Middle frontal gyrus (tissue), 1 donor: ENCODE data around the gene PBXIP1.
A peak's percentile ranks its signal among the peaks of the same experiment; 100 is the strongest.

Source experiments
- DNase-seq: peaks from one replicate; pipeline ENCODE4 v3.0.0-alpha.2; 2015; ENCODE audit warnings: low spot score; ENCODE audit errors: extremely low spot score

The PBXIP1 gene

GRCh38 chr1:154959426-154959780 is 3.5 kb upstream of the PBXIP1 start:
- DNase-seq = no peak

- DNase-seq = no peak
Measured at GRCh38 chr1:154958681-154959425, 3.0 kb upstream of the PBXIP1 start.

DNA sequence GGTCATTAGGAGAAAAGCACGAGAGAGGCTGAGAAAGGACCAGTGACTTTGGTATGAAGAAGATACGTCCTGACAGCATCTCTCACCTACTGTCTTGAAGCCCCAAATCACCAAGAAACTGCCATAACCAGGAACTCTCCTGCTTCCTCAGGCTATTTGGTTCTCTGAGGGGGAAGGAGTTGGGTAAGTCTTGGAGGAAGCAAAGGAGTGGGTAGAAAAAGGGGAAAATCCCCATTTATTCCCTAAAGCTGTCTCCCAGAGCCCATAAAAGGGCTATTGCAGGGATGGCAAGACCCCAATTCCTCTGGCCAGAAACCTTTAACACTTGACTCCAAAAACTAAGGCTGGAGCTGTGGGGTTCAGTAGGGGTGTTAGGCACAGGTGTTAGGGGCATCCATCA is 2.1 kb upstream of the PBXIP1 start:
- DNase-seq = no peak

GRCh38 chr1:154957091-154957657 is 1.3 kb upstream of the PBXIP1 start:
- DNase-seq = no peak

DNA sequence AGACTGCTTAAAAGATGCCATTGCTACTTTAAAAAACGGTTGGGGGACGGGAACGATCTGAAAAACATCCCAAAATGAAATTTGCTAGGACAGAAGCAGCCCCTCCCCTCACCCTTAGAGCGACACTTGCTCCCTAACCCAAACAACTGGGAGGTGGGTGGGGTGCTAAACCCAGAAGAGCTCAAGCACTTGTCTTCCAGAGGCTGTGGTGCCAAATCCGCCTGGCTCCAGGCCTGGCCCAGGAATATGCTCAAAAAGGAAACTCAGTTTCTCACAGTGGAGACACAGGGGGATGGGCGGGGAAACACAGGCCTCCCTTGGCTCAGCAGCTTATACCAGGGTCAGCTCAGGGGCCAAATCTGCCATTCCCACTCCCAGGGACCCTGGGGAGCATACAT is 644 bp upstream of the PBXIP1 start:
- no peak for DNase-seq

DNA sequence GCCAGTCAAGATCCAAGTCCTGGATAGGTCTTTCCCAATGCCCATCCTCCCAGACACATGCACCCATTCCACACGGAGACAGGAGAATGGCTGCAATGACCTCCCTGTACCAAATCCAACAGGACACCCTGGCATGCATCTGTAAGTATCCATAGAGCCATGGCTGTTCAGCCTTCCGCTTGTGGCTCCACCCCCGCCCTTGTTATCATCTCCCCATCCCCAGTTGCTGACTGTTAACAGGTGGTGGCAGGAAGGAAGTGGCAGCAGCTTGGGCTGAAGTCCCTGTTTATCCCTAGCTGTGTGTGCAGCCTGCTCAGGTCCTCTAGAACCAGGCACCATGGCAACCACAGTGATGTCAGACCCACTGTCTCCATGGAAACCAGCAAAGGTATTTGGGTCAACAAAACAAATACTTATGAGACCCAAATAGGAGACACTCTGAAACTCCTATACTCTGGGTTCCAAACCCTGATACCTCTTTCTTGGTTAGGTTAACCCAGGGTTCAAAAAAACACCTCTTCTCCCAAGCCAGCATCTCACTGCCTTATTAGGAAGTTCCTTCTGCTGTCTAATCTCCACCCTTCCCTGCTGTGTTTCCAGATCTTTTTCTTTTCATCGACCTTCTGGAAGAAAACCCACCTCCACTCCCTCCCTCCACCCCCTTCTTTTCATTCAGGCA is 721 bp downstream of the PBXIP1 start:
- DNase-seq = peak; percentile 60

GRCh38 chr1:154954541-154954940 is 1.4 kb downstream of the PBXIP1 start:
- DNase-seq = no peak

GRCh38 chr1:154953611-154954038 is 2.3 kb downstream of the PBXIP1 start:
- no peak for DNase-seq

GRCh38 chr1:154952664-154953063 is 3.2 kb downstream of the PBXIP1 start:
- DNase-seq = no peak

- DNase-seq = no peak
Measured at GRCh38 chr1:154951901-154952657, 3.8 kb downstream of the PBXIP1 start.

DNA sequence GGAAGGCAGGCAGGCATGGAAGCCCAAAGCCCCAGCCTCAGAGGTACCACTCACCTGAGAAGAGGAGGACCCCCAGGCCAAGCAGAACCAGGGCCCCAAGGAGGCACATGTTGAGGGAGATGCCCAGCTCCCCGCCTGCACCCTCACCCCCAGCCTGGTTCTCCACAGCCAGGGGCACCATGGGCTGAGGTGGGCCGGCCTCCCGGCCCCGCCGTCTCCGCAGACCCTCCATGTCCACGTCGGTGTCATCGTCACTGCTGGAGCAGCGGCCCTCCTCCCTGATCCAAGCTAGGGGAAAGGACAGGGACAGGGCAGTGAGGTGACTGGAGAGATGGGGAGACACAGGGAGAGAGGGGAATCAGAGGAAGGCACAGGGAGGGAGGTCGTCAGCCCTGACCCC is 7.8 kb downstream of the PBXIP1 start:
- DNase-seq = no peak

GRCh38 chr1:154945962-154946850 is 9.7 kb downstream of the PBXIP1 start:
- DNase-seq = no peak

DNA sequence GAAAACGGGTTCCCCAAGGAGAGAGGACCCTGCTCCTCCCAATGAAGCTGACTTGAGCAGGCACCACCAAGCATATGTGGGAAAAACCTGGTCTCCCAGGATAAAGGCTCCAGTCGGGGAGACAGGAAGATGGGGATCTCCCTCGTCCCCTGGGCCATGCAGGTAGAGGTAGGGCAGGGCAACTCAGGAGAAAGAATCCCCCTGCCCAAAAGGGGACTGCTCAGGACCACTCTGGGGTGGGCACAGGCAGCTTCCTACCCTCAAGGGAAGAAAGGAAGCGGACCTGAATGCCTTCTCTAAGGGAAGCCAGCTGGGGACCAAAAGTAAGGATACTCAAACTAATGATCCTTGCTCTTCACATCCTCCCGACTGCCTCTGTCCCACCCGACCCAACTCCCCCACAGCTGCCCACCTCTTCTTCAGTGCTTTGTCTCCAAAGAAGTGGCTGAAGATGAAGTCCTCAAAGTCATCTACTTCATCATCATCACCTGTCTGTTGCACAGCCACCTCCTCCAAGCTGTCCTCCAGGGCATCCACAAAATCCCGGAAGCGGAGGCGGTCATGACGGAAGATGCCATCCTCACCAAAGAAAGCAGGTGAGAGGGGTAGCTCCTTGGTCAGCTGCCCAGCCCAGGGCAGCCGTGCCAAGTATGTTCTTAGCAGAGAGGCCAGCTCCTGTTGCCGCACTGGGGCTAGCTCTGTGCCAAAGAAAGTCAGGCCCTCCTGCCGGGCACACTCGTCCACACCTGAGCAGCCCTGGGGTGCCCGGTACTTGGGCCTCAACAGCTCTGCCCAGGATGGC is 10.5 kb downstream of the PBXIP1 start:
- DNase-seq = no peak

DNA sequence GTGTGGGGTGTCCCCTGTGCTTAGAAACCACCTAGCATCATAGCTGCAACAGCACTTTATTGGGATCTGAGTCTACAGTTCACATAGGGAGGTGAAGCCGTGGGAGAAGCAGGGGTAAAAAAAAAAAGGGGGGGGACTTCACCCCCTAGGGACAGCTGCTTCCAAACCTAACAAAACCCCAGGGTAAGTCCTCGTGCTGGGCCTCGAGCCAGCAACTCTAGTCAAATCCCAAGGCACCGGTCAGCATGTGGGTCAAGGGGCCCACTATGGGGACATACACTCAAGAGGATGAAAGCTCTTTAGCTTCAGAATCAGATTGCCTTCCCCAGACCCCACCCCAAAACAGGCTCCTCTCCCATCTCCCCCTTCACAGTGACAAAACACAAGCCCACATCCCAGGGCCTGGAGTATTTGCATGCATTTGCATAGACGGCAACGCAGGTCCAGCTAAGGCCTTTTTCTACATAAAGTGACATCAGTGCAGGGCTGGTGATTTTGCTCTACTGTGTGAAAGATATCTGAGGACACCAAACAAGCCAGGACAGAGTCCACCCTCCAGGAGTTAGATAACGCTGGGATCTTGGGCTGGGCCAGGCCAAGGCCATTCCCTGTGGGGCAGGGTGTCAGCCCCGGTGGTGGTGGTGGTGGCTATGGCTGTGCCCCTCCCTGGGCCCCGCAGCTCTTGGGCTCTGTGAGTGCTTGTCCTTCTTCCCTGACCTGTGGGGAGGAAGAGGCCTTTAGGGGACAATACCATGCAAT is 11.3 kb downstream of the PBXIP1 start:
- no peak for DNase-seq

DNA sequence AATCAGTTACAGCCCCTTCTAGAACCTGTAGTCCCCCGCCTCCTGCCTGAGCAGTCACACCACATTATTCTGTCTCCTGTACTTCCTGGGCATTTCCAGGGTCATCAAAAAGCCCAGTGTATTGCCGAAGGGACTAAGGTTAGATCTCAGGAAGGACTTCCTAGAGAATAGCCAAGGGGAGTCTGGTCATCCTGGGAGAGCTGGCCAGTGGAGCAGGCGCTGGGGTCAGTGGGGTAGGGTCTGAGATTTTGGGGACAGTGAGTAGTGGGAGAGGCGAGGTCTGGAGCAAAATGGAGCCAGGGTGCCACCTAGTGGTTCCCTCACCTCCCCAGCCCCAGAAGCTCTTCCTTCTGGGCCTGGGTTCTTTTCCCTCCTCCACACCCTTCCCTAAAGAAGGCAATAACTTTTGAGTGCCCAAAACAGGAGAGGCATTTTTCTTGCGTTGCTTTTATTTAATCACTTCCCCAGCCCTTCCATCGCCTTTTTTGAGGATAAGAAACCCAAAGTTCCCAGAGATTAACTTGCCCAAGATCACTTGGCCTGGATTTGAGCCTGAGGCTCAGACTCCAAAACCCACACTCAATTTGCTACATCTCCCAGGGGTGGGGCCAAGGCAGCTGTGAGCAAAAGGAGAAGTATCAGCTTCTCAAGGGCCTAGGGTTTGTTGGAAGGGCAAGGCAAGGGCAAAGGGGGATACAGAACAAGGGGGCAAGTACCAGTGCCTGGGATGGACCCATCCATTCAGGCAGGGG is 12.1 kb downstream of the PBXIP1 start:
- no peak for DNase-seq

GRCh38 chr1:154941333-154942013 is 14.4 kb downstream of the PBXIP1 start:
- no peak for DNase-seq

DNA sequence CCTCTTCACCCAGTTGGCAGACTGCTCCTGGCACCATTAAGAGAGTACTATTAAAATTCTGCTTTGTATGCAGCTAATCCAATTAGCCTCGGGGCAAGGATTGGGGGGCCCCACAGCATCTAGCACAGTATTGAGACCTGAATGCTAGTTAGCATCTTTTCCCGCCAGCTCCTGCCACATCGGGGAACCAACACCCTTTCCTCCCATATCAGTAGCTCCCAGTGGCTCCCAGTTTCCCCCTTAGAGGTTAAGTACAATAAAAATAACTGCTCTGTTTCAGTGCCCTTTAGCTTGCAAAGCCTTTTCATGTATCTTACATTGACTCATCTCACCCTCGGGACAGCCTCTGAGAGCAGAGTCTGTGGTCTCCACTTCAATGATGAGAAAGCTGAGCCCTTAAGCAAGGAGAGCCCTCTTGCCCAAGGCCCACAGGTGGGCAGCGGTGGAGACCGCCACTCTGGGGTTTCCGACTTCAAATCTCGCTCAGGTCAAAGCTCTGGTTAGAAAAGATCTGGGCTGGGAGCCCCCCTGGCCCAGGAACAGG is 15.2 kb downstream of the PBXIP1 start:
- DNase-seq = no peak

DNA sequence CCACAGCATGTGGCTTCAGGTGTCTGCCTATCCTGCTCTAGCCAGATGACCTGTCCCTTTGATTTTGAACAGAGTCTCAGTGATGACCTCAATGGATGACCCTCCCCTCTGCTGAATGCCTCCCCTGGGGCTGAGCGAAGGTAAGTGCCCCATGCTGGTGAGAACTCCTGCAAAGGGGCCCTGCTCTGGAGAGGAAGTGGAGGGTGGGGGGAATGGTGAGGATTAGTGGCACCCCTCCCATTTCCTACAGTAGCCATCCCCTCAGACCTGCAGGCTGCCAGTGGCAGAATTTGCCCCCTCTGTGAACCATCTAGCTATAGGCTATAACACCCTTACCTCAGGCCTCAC is 15.7 kb downstream of the PBXIP1 start:
- no peak for DNase-seq
